ENCODE results near the gene ADAR. TPM values are rescaled to one million over a fixed set of nuclear protein-coding genes. Genes with fewer than 3 reads are reported as not detected.

The ADAR gene
- total RNA-seq, 1 experiment from 2014 or later: 136 TPM

- BruUV-seq (replicated peaks): no TSS peak
- H3K27ac ChIP-seq (ENCODE audit: low read length): no peak overlapping the region
- H3K36me3 ChIP-seq (ENCODE audit: low read depth, low read length): peaks cover 3% of the 10 kb centered on the region; the same call in 1 of the 2 replicates
- H3K27me3 ChIP-seq (ENCODE audit: low read length): peaks cover 22% of the 10 kb centered on the region
- no peak overlapping the region for H3K4me3 ChIP-seq (ENCODE audit: low read length)
- POLR2A ChIA-PET (ENCODE audit: unreplicated experiment): no interaction called here
- no peaks in the 10 kb centered on the region for H3K9me2 ChIP-seq (replicated peaks; ENCODE audit: low read length)
- no peaks in the 10 kb centered on the region for H3K9me3 ChIP-seq (ENCODE audit: low read length)
- H3K4me2 ChIP-seq (ENCODE audit: low read length): no peak overlapping the region
- CTCF ChIA-PET: no interaction called here
- H2AFZ ChIP-seq (ENCODE audit: low read length): no peak overlapping the region
- intact Hi-C loops (cut with micrococcal nuclease): no loop called here
- DNase-seq: no peak
- H3K4me1 ChIP-seq (ENCODE audit: insufficient read depth, low read length): peaks cover 11% of the 10 kb centered on the region
- no peak for ATAC-seq
- peaks cover 39% of the 10 kb centered on the region for H3K79me2 ChIP-seq (ENCODE audit: low read length)
- H3K9ac ChIP-seq (ENCODE audit: low read length): no peak overlapping the region
- no peaks in the 10 kb centered on the region for H3F3A ChIP-seq (ENCODE audit: low read length, unreplicated experiment)
- peaks cover 14% of the 10 kb centered on the region; the same call in 1 of the 2 replicates for H4K20me1 ChIP-seq (ENCODE audit: low read length)
- no peak for TF ChIP-seq EZH2 (IDR thresholded peaks at IDR 0.05; ENCODE audit: low read length, unreplicated experiment)
- no peak for TF ChIP-seq EZH2phosphoT487 (IDR thresholded peaks at IDR 0.05; ENCODE audit: borderline replicate concordance, low read length)
- TF ChIP-seq CTCF (conservative IDR thresholded peaks at IDR 0.05; ENCODE audit: low read depth, low read length): no peak
Measured at GRCh38 chr1:154629061-154629674, 21.2 kb upstream of the ADAR start.

- Histone ChIP-seq H3K9ac (ENCODE audit: low read length) (peak overlapping the region; percentile 88), H2AFZ (ENCODE audit: low read length) (peak overlapping the region; percentile 95), H3K27ac (ENCODE audit: low read length) (peak overlapping the region; percentile 51), H3K27me3 (ENCODE audit: low read length) (peaks cover 14% of the 10 kb centered on the region), H3K36me3 (ENCODE audit: low read depth, low read length) (peaks cover 3% of the 10 kb centered on the region; the same call in 1 of the 2 replicates), H3K4me1 (ENCODE audit: insufficient read depth, low read length) (peaks cover 11% of the 10 kb centered on the region), H3K4me2 (ENCODE audit: low read length) (peak overlapping the region; percentile 83), H3K79me2 (ENCODE audit: low read length) (peaks cover 50% of the 10 kb centered on the region), H3F3A (ENCODE audit: low read length, unreplicated experiment) (no peaks in the 10 kb centered on the region), H3K9me3 (ENCODE audit: low read length) (no peaks in the 10 kb centered on the region), H4K20me1 (ENCODE audit: low read length) (peaks cover 14% of the 10 kb centered on the region; the same call in 1 of the 2 replicates), H3K4me3 (ENCODE audit: low read length) (peak overlapping the region; percentile 94), H3K9me2 (replicated peaks; ENCODE audit: low read length) (no peaks in the 10 kb centered on the region)
- TSS peak; percentile 93 for BruUV-seq (replicated peaks)
- intact Hi-C loops (cut with micrococcal nuclease): no loop called here
- no peak for TF ChIP-seq EZH2phosphoT487 (IDR thresholded peaks at IDR 0.05; ENCODE audit: borderline replicate concordance, low read length)
- no peak for TF ChIP-seq CTCF (conservative IDR thresholded peaks at IDR 0.05; ENCODE audit: low read depth, low read length)
- TF ChIP-seq EZH2 (IDR thresholded peaks at IDR 0.05; ENCODE audit: low read length, unreplicated experiment): no peak
- ATAC-seq (no peak), DNase-seq (no peak)
- CTCF ChIA-PET: no interaction called here
- POLR2A ChIA-PET (ENCODE audit: unreplicated experiment): interaction anchor here (0.7 kb wide), 1 partner anchor 124 kb away, joined by 3 read pairs; no protein-coding TSS in a partner anchor
Measured at GRCh38 chr1:154628121-154628405, 20.1 kb upstream of the ADAR start.

All from PC-3 (cell line).